ENCODE measurements around the gene SMCR8.
"Not testable (repeated sequence)": the region's sequence is repeated elsewhere in the genome, so short reads cannot be mapped to it uniquely, and the experiment has no call there.

SMCR8 gene

GRCh38 chr17:18363101-18364049 is 48.3 kb downstream of the SMCR8 start, which contains the start of gene SHMT1:
TSS of gene SHMT1 (minus strand) at chr17:18363550. CDS start at chr17:18355981, 7,569 bp downstream.
- DNase-seq: peak; percentile 93

DNA sequence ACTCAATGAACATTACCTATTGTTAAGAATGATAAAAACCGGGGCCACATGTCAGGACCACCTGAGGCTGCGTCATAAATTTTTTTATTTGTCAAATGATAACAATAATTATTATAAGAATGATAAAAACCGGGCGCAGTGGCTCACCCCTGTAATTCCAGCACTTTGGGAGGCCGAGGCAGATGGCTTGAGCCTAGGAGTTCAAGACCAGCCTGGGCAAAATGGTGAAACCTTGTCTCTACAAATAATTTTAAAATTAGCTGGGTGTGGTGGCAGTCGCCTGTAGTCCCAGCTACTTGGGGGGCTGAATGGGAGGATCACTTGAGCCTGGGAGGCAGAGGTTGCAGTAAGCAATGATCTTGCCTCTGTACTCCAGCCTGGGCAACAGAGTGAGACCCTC is 49.1 kb downstream of the SMCR8 start:
- no peak for DNase-seq

DNA sequence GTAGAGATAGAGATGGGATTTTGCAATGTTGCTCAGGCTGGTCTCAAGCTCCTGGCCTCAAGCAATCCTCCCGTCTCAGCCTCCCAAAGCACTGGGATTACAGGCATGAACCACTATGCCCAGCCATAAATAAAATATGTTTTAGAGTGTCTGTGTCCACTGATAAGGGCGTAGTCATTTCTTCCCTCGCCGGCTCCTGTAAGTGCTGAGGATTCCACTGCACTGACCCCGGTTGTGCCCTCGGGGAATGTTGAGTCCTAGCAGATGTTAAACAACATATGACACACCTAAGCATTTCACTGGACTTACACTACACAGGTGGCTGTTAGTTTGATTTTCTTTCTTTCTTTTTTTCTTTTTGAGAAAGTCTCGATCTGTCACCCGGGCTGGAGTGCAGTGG is 53.9 kb downstream of the SMCR8 start:
- DNase-seq: no peak

- no peak for DNase-seq
These were observed 55.7 kb downstream of the SMCR8 start for GRCh38 chr17:18370761-18371160.

GRCh38 chr17:18371455-18371854 is 56.4 kb downstream of the SMCR8 start:
- DNase-seq: no peak

- not testable (repeated sequence) for DNase-seq
These were observed 58.1 kb downstream of the SMCR8 start for GRCh38 chr17:18373181-18373580.

DNA sequence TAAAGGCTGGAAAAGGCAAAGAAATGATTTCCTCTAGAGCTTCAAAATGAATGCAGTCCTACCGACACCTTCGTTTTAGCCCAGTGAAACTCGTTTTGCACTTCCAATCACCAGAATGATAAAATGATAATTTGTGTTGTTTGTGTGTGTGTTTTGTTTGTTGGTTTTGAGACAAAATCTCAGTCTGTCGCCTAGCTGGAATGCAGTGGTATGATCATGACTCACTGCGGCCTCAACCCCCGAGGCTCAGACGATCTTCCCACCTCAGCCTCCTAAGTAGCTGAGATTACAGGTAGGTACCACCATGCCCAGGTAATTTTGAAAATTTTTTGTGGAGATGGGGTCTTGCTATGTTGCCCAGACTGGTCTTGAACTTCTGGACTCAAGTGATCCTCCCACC is 59.1 kb downstream of the SMCR8 start:
- DNase-seq: no peak

All from activated CD4-positive, CD25-positive, alpha-beta regulatory T cell treated with anti-CD3 and anti-CD28 coated beads, Interleukin-2, amount 50 U/mL, for 72 hours (primary cell).